Measurements from ENCODE around the gene CRELD2.

DNA sequence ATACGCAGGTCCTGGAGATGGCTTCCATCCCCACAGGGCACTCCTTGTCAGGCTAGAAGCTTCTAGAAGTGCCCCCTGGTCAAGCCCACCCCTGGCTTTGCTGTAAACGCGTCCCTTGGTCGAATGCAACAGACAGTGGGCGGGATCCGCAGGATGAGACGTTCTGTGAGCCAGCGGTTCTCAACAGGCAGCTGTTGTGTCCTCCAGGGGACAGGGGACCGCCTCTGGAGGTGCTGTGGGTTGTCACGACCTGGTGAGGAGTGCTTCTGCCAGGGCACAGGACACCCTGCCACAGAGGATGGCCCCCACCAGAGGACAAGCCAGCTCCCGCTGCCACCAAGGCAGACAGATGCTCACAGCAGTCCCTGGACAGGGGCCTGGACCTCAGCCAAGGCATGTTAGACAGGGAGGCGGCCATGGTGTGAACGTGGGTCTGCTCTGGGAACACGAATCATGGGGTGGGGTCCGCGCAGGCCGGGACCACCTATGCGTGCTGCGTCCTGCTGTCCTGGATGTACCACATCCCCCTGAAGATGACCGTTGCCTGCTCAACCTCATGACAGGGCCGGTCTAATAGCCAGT, 11.7 kb downstream of the CRELD2 start:
- TF ChIP-seq, protein P1, sequence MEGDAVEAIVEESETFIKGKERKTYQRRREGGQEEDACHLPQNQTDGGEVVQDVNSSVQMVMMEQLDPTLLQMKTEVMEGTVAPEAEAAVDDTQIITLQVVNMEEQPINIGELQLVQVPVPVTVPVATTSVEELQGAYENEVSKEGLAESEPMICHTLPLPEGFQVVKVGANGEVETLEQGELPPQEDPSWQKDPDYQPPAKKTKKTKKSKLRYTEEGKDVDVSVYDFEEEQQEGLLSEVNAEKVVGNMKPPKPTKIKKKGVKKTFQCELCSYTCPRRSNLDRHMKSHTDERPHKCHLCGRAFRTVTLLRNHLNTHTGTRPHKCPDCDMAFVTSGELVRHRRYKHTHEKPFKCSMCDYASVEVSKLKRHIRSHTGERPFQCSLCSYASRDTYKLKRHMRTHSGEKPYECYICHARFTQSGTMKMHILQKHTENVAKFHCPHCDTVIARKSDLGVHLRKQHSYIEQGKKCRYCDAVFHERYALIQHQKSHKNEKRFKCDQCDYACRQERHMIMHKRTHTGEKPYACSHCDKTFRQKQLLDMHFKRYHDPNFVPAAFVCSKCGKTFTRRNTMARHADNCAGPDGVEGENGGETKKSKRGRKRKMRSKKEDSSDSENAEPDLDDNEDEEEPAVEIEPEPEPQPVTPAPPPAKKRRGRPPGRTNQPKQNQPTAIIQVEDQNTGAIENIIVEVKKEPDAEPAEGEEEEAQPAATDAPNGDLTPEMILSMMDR (IDR thresholded peaks at IDR 0.05 in 4 of 5, conservative IDR thresholded peaks at IDR 0.05 in 1 of 5): no peak
- TF ChIP-seq POLR2A (IDR thresholded peaks at IDR 0.05): no peak

Measured in gastrocnemius medialis (tissue), 4 donors.